SK-N-SH treated with all-trans-retinoic acid at 6 μM for 48 hours (cell line): ENCODE data around the gene PFKP.

Experiments used
- ATAC-seq: fragments of 200-7000 bp; cut with Tn5 transposase; 3 replicates; pipeline ENCODE4 v1.9.1; 2020; ENCODE audit warnings: mild to moderate bottlenecking, moderate library complexity
- ARNTL ChIP-seq: fragments of 450-650 bp; formaldehyde crosslinking; IDR thresholded peaks from 2 replicates; pipeline ENCODE4 v1.5.0; 2020; ENCODE audit warnings: low read depth, mild to moderate bottlenecking, moderate library complexity, borderline replicate concordance
- BACH2 ChIP-seq: fragments of 250-450 bp; sonication (Bioruptor Pico); IDR thresholded peaks from 2 replicates; pipeline ENCODE4 v1.9.0; 2021; ENCODE audit warnings: mild to moderate bottlenecking, borderline replicate concordance
- GLIS3 ChIP-seq: fragments of 250-450 bp; sonication (Bioruptor Pico); IDR thresholded peaks from 2 replicates; pipeline ENCODE4 v1.5.0; 2020; ENCODE audit warnings: mild to moderate bottlenecking, moderate library complexity
- OSR1 ChIP-seq: fragments of 250-450 bp; sonication (Bioruptor Pico); IDR thresholded peaks from 2 replicates; pipeline ENCODE4 v1.8.0; 2022; ENCODE audit warnings: moderate library complexity, mild to moderate bottlenecking, inconsistent platforms
- PATZ1 ChIP-seq: fragments of 250-450 bp; sonication (Bioruptor Pico); IDR thresholded peaks from 2 replicates; pipeline ENCODE4 v1.8.0; 2020; ENCODE audit warnings: mild to moderate bottlenecking, moderate library complexity, borderline replicate concordance
- PPARA ChIP-seq: fragments of 250-450 bp; sonication (Bioruptor Pico); IDR thresholded peaks from 2 replicates; pipeline ENCODE4 v1.5.0; 2020; ENCODE audit warnings: mild to moderate bottlenecking, borderline replicate concordance
- RARB ChIP-seq: fragments of 250-450 bp; sonication (Bioruptor Pico); IDR thresholded peaks from 2 replicates; pipeline ENCODE4 v1.8.0; 2021; ENCODE audit warnings: mild to moderate bottlenecking, moderate library complexity
- SNAI2 ChIP-seq: fragments of 250-450 bp; sonication (Bioruptor Pico); IDR thresholded peaks from 2 replicates; pipeline ENCODE4 v1.5.0; 2020; ENCODE audit warnings: mild to moderate bottlenecking, moderate library complexity
- TCF4 ChIP-seq: fragments of 250-450 bp; sonication (Bioruptor Pico); IDR thresholded peaks from 2 replicates; pipeline ENCODE4 v1.8.0; 2021; ENCODE audit warnings: mild to moderate bottlenecking, moderate library complexity, borderline replicate concordance
- TOX ChIP-seq: fragments of 250-450 bp; sonication (Bioruptor Pico); IDR thresholded peaks from 2 replicates; pipeline ENCODE4 v1.8.0; 2021; ENCODE audit warnings: mild to moderate bottlenecking, moderate library complexity, borderline replicate concordance
- ZC3H10 ChIP-seq: fragments of 250-450 bp; sonication (Bioruptor Pico); IDR thresholded peaks from 2 replicates; pipeline ENCODE4 v1.5.1; 2021; ENCODE audit warnings: mild to moderate bottlenecking, moderate library complexity
- ZFP3 ChIP-seq: fragments of 250-450 bp; sonication (Bioruptor Pico); IDR thresholded peaks from 2 replicates; pipeline ENCODE4 v1.5.0; 2020; ENCODE audit warnings: mild to moderate bottlenecking, moderate library complexity
- ZFP30 ChIP-seq: fragments of 450-650 bp; formaldehyde crosslinking; IDR thresholded peaks from 2 replicates; pipeline ENCODE4 v1.5.0; 2022; ENCODE audit warnings: mild to moderate bottlenecking, moderate library complexity
- ZNF565 ChIP-seq: fragments of 450-650 bp; formaldehyde crosslinking; conservative IDR thresholded peaks from 2 replicates; pipeline ENCODE4 v1.5.0; 2020; ENCODE audit warnings: low read depth, mild to moderate bottlenecking, moderate library complexity
- ZNF70 ChIP-seq: fragments of 450-650 bp; formaldehyde crosslinking; IDR thresholded peaks from 2 replicates; pipeline ENCODE4 v1.5.0; 2020; ENCODE audit warnings: mild to moderate bottlenecking, moderate library complexity
- ZNF8 ChIP-seq: fragments of 450-650 bp; formaldehyde crosslinking; IDR thresholded peaks from 2 replicates; pipeline ENCODE4 v1.5.0; 2020; ENCODE audit warnings: mild to moderate bottlenecking, moderate library complexity
- TF ChIP-seq, protein P1 (sequence below): fragments of 250-450 bp; sonication (Bioruptor Pico); IDR thresholded peaks from 2 replicates; pipeline ENCODE4 v1.5.1; 2020; ENCODE audit warnings: low read depth, mild to moderate bottlenecking, moderate library complexity
- TF ChIP-seq, protein P2 (sequence below): fragments of 250-450 bp; sonication (Bioruptor Pico); IDR thresholded peaks from 2 replicates; pipeline ENCODE4 v1.8.0; 2021; ENCODE audit warnings: low read depth, mild to moderate bottlenecking, moderate library complexity, borderline replicate concordance
- TF ChIP-seq, protein P3 (sequence below): fragments of 250-450 bp; sonication (Bioruptor Pico); IDR thresholded peaks from 2 replicates; pipeline ENCODE4 v1.5.1; 2021; ENCODE audit warnings: mild to moderate bottlenecking, moderate library complexity
- TF ChIP-seq, protein P4 (sequence below): fragments of 250-450 bp; sonication (Bioruptor Pico); IDR thresholded peaks from 2 replicates; pipeline ENCODE4 v1.5.0; 2020; ENCODE audit warnings: mild to moderate bottlenecking, moderate library complexity

PFKP gene

DNA sequence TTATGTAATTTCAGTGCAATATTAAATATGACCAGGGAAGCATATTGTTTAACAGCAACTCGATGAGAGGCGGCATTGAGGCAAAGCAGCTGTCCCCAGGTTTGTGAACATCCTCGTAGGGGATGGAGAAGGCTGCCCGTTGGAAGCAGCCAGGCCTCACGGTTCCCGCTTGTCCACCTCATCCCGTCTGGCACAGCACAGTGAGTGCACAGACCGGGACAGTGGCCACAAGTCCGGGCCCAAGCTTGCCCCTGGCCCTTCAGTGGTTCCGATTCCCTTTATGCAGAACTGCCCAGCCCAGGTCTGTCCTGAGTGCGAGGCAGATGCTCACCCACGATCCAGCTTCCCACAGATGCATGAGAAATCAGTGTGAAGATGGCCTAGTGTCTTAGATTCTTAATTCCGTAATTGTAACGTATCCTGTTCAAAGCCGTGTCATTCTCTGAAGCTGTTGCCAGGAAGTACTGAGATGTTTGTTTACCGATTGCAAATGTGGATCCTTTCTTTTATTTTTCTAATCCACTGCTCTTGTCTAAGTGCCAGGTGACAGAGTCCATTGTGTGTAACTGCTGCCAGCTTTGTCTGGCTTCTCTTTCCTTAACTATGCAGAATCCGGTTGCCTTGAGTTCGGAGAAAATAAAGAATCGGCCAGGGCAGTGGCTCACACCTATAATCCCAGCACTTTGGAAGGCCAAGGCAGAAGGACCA is 35.5 kb downstream of the PFKP start:
- no peak for ATAC-seq
- TF ChIP-seq, protein P1, sequence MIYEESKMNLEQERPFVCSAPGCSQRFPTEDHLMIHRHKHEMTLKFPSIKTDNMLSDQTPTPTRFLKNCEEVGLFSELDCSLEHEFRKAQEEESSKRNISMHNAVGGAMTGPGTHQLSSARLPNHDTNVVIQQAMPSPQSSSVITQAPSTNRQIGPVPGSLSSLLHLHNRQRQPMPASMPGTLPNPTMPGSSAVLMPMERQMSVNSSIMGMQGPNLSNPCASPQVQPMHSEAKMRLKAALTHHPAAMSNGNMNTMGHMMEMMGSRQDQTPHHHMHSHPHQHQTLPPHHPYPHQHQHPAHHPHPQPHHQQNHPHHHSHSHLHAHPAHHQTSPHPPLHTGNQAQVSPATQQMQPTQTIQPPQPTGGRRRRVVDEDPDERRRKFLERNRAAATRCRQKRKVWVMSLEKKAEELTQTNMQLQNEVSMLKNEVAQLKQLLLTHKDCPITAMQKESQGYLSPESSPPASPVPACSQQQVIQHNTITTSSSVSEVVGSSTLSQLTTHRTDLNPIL = no peak
- no peak for TF ChIP-seq ARNTL (CRISPR knock-in tag)
- TF ChIP-seq ZFP30 (CRISPR knock-in tag) = no peak
- no peak for TF ChIP-seq RARB (CRISPR knock-in tag)
- no peak for TF ChIP-seq OSR1

GRCh38 chr10:3103646-3104045 is 36.3 kb downstream of the PFKP start:
- ATAC-seq = no peak
- TF ChIP-seq ZFP3 (CRISPR knock-in tag) = no peak
- TF ChIP-seq TCF4 (CRISPR knock-in tag) = no peak
- no peak for TF ChIP-seq OSR1
- no peak for TF ChIP-seq ZNF8 (CRISPR knock-in tag)
- no peak for TF ChIP-seq ZNF565 (CRISPR knock-in tag)
- no peak for TF ChIP-seq PPARA (CRISPR knock-in tag)
- TF ChIP-seq ZNF70 (CRISPR knock-in tag) = no peak
- no peak for TF ChIP-seq SNAI2 (CRISPR knock-in tag)
- TF ChIP-seq, protein P1 = no peak
- TF ChIP-seq, protein P2, sequence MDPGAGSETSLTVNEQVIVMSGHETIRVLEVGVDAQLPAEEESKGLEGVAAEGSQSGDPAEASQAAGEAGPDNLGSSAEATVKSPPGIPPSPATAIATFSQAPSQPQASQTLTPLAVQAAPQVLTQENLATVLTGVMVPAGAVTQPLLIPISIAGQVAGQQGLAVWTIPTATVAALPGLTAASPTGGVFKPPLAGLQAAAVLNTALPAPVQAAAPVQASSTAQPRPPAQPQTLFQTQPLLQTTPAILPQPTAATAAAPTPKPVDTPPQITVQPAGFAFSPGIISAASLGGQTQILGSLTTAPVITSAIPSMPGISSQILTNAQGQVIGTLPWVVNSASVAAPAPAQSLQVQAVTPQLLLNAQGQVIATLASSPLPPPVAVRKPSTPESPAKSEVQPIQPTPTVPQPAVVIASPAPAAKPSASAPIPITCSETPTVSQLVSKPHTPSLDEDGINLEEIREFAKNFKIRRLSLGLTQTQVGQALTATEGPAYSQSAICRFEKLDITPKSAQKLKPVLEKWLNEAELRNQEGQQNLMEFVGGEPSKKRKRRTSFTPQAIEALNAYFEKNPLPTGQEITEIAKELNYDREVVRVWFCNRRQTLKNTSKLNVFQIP (CRISPR knock-in tag) = no peak
- TF ChIP-seq RARB (CRISPR knock-in tag) = no peak
- no peak for TF ChIP-seq TOX
- no peak for TF ChIP-seq ARNTL (CRISPR knock-in tag)
- TF ChIP-seq, protein P3, sequence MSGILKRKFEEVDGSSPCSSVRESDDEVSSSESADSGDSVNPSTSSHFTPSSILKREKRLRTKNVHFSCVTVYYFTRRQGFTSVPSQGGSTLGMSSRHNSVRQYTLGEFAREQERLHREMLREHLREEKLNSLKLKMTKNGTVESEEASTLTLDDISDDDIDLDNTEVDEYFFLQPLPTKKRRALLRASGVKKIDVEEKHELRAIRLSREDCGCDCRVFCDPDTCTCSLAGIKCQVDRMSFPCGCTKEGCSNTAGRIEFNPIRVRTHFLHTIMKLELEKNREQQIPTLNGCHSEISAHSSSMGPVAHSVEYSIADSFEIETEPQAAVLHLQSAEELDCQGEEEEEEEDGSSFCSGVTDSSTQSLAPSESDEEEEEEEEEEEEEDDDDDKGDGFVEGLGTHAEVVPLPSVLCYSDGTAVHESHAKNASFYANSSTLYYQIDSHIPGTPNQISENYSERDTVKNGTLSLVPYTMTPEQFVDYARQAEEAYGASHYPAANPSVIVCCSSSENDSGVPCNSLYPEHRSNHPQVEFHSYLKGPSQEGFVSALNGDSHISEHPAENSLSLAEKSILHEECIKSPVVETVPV = no peak
- no peak for TF ChIP-seq BACH2 (CRISPR knock-in tag)
- no peak for TF ChIP-seq PATZ1 (CRISPR knock-in tag)
- TF ChIP-seq GLIS3 = no peak
- TF ChIP-seq ZC3H10 = no peak

DNA sequence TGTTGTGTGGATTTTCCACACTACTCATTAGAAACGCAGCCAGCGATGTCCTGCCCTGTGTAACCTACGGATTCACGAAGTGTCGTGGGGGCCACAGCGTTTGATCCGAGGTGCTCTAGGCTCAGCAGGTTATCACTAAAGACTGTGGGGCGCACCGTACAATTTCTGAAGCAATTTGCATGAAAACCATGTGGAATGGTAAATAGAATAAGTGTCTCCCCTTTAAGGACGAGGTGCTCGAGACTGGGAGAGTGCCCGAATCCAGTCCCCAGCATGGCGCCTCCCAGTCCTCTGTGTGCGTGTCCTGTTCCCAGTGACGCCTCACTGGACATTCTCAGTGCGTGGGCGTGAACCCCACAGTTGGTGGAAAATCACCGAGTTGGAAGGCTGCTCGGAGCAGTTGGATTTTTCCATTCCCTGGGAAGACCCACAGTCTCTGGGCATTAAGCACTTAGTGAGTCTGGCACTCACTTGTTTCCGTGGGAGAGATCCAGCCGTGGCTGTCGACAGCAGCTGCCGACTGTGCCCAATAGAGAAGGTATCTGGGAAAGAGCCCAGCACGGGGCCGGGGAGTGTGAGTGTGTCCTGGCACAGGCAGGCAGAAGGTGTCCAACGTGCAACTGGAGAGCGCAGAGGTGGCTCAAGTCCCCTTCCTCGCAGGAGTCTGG is 37.0 kb downstream of the PFKP start:
- ATAC-seq = no peak
- TF ChIP-seq PPARA (CRISPR knock-in tag) = no peak
- TF ChIP-seq TCF4 (CRISPR knock-in tag) = no peak
- no peak for TF ChIP-seq ZFP3 (CRISPR knock-in tag)
- no peak for TF ChIP-seq GLIS3
- no peak for TF ChIP-seq OSR1
- no peak for TF ChIP-seq PATZ1 (CRISPR knock-in tag)
- TF ChIP-seq, protein P4, sequence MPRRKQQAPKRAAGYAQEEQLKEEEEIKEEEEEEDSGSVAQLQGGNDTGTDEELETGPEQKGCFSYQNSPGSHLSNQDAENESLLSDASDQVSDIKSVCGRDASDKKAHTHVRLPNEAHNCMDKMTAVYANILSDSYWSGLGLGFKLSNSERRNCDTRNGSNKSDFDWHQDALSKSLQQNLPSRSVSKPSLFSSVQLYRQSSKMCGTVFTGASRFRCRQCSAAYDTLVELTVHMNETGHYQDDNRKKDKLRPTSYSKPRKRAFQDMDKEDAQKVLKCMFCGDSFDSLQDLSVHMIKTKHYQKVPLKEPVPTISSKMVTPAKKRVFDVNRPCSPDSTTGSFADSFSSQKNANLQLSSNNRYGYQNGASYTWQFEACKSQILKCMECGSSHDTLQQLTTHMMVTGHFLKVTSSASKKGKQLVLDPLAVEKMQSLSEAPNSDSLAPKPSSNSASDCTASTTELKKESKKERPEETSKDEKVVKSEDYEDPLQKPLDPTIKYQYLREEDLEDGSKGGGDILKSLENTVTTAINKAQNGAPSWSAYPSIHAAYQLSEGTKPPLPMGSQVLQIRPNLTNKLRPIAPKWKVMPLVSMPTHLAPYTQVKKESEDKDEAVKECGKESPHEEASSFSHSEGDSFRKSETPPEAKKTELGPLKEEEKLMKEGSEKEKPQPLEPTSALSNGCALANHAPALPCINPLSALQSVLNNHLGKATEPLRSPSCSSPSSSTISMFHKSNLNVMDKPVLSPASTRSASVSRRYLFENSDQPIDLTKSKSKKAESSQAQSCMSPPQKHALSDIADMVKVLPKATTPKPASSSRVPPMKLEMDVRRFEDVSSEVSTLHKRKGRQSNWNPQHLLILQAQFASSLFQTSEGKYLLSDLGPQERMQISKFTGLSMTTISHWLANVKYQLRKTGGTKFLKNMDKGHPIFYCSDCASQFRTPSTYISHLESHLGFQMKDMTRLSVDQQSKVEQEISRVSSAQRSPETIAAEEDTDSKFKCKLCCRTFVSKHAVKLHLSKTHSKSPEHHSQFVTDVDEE (CRISPR knock-in tag) = no peak
- no peak for TF ChIP-seq TOX
- no peak for TF ChIP-seq ZNF8 (CRISPR knock-in tag)
- no peak for TF ChIP-seq BACH2 (CRISPR knock-in tag)
- no peak for TF ChIP-seq ZC3H10
- TF ChIP-seq ZNF70 (CRISPR knock-in tag) = no peak
- TF ChIP-seq, all 23 proteins: peak for 0
